ENCODE results near the gene PEX10.

- TF ChIP-seq CTCF (conservative IDR thresholded peaks at IDR 0.05; ENCODE audit: low read length) (no peak), EZH2phosphoT487 (IDR thresholded peaks at IDR 0.05; ENCODE audit: borderline replicate concordance) (no peak)
Measured at GRCh38 chr1:2438038-2438437, 25.7 kb upstream of the PEX10 start.

Data from Loucy (cell line).